HG03108 (cell line): Measurements from ENCODE around the gene INSIG1.

Experiments used
- ATAC-seq: cut with Tn5 transposase; IDR thresholded peaks from one replicate; pipeline ENCODE4 v1.9.1; 2021; ENCODE audit warnings: moderate library complexity; ENCODE audit not compliant: unreplicated experiment

INSIG1 gene

DNA sequence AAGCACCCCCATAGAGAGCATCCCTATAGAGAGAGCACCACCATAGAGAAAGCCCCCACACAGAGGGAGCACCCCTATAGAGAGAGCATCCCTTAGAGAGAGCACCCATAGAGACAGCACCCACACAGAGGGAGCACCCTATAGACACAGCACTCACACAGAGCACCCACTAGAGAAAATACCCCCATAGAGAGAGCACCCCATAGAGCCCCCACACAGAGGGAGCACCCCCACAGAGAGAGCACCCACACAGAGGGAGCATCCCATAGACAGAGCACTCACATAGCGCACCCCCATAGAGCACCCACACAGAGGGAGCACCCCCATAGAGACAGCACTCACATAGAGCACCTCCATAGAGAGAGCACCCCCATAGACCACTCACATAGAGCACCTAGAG is 48.6 kb downstream of the INSIG1 start:
- no peak for ATAC-seq

GRCh38 chr7:155348806-155349205 is 51.1 kb downstream of the INSIG1 start:
- ATAC-seq = no peak

DNA sequence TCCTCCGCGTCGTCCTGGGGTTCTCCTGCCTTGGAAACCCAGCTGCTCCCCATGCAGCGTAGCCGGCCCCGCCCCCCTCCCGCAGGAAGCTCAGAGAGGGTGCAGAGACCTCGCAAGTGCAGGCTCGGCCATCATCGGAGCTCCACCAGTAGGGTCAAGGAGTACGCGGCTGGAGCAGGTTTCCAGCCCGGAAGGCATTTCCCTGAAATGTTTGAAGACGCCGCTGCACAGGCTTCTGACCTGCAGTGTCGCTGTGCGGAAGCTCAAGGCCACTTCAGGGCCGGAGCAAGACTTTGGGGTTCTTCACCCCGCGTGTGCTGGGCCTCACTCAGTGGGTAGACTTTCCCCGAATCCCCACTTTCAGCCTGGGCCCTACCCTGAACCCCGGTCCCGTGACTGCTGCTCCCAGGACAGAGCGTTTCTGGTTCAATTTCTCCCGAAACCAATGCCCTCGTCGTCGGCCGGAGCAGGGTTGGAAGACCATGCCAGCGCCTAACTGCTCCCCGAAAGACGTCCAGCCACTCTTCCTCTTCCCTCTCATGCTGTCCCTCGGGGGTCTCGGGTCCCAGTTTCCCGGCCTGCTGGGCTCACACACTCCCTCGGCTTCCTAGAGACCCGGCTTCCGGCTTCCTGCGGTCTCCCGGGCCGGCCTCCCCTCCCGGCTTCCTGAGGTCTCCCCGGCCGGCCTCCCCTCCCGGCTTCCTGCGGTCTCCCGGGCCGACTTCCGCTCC is 52.1 kb downstream of the INSIG1 start:
- ATAC-seq = no peak

DNA sequence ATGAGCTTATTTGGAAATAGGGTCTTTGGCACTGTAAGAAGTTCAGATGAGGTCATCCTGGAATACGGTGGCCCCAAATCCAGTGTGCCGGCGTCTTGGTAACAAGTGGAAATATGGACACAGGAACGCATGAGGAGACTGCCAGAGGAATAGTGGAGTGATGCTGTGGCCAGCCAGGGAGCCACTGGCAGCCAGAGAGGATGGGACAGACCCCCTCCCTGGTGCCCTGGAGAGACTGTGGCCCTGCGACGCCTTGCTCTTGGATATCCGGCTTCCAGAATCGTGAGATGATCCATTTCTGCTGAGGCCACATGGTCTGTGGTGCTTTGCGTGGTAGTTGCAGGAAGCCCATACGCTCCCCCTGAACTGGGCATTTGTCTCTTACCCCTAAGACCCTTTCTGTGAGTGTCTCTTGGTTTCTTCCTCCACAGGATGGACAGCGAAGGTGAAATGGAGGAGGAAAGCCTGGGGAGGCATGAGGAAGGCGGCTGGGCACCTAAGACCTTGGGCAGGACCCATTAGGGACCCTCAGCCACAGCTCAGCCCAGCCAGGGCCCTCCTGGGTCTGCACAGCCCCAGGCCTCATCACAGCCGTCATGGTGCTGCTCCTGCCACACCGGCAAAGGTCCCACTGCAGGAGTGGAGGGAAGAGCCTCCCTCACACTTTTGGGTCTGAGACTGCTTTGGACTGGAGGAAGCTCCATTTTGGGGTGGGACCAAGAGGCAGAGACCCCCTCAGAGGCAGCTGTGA is 53.6 kb downstream of the INSIG1 start:
- ATAC-seq = no peak

GRCh38 chr7:155352076-155352752 is 54.5 kb downstream of the INSIG1 start:
- ATAC-seq = no peak

DNA sequence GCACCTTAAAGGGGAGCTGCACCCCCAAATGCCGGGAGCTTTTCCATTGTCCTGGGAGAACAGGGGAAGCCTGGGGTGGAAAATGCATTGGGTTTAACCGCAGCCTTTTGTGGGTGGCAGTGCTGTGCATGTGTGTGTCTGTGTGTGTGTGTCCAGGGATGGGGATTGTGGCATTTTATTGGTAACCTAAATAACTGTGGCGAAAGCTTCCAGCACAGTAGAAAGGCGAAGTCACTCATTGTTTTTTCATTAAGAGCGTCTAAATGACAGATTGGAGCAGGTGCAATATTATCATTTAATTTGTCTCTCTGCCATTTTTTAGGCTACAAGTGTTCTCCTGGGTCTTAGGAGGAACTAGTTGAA is 55.1 kb downstream of the INSIG1 start:
- ATAC-seq = no peak

DNA sequence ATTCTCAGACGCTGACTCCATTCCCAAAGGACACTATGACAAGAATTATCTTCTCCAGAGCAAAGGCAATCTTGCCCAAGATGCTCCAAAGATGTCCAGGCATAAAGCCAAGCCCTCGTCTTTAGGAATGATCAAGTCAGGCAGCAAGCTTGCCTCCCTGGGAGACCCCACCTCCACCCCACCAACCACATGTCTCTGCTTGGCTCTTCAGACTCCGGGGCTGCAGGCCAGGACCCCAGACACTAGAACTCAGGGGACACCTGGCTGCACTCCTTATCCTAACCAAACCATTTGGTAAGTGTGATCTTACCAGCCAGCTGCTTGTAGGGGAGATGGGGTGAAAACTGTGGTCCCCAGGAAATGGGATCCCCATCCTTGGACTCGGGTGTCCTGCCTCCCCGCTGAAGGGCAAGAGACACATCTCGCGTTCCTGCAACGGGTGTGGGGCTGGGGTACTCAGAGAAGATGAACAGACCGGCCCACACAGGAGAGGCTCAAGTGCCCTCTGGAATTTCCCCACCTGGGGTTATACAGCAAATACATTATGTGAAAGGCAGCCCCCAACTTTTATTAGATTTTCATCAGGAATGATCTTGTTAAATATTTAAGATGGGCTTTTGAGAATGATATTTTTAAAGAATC is 55.7 kb downstream of the INSIG1 start:
- ATAC-seq = no peak

- ATAC-seq = no peak
Measured at GRCh38 chr7:155354371-155355048, 56.8 kb downstream of the INSIG1 start.

- ATAC-seq = no peak
Measured at GRCh38 chr7:155355176-155355575, 57.5 kb downstream of the INSIG1 start.

GRCh38 chr7:155355745-155356144 is 58.1 kb downstream of the INSIG1 start:
- no peak for ATAC-seq

DNA sequence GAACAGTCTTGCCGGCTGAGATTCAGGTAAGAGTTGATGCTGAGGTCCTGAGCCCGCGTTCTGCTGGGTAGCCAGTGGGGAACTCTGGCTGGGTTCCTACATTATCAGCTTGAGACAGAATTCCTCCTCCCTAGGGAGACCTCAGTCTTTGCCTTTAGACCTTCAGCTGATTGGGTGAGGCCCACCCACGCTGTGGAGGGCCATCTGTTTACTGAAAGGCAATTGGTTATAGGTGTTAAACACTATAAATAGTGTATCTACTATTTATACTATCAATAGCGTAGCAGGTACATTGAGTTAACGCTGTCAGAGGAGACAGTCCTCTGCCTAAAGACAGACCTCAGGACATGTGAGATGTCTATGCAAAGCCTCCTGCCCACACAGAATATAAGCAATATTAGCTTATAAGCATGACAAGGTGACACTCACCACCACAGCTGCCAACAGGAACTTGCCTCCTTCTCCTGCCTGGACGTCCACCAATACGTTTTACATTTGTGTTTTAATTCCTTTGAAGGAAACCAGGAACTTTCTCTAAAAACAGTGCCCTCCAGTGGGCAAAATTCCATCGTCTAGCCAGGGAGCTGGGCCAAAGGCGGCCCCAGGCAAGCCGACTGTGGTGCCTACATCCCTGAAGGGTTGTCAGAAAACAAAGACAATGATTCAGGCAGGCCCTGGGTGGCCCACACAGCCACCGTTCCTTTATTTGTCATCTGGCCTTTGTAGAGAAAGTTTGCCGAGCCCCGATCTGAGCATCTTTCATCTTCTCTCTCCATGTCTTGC is 58.8 kb downstream of the INSIG1 start:
- no peak for ATAC-seq

DNA sequence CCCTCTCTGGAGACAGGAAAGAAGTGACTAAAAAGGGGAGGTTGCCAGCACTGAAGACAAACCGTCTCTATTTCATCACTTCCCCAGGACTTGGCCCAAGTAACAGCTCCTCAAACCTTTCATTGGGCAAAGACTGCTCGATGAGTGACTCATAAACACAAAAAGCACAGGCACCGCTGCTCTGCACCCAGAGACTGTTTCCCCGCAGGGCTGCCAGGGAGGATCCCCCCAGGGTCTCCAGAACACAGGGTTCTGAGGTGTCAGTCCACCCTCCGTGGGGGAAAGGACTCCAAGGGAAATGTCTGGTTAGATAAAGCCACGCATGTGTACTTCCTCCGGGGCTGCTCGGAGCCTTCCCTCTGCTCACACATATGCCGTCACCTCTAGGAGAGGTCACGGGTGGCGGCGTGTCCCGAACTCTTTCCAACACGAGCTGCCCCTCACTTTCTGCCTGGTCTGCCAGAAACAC is 59.9 kb downstream of the INSIG1 start:
- no peak for ATAC-seq

GRCh38 chr7:155358066-155358947 is 60.6 kb downstream of the INSIG1 start:
- ATAC-seq = no peak

GRCh38 chr7:155358948-155359712 is 61.5 kb downstream of the INSIG1 start:
- ATAC-seq = no peak
